Gastrocnemius medialis (tissue), 4 donors: ENCODE data around the gene DIAPH3.

ENCODE experiments used
- POLR2A ChIP-seq, 2 donors: fragments of 450-650 bp; IDR thresholded peaks; one replicate each; pipeline ENCODE4 v1.6.1; 2017; ENCODE audit warnings: antibody characterized with exemption in 2 of 2, mild to moderate bottlenecking in 2 of 2, moderate library complexity in 2 of 2
- TF ChIP-seq, protein P1 (sequence below), 5 experiments: fragments of 450-650 bp in 3 of 5; fragments of 200-600 bp in 2 of 5; sonication (generic) in 2 of 5; IDR thresholded peaks in 4 of 5; conservative IDR thresholded peaks in 1 of 5; 1 replicate in 4 of 5; 2 replicates in 1 of 5; pipeline ENCODE4 v1.5.1; 2016 to 2019; ENCODE audit warnings: antibody characterized with exemption in 5 of 5, mild to moderate bottlenecking in 3 of 5, moderate library complexity in 3 of 5

DNA sequence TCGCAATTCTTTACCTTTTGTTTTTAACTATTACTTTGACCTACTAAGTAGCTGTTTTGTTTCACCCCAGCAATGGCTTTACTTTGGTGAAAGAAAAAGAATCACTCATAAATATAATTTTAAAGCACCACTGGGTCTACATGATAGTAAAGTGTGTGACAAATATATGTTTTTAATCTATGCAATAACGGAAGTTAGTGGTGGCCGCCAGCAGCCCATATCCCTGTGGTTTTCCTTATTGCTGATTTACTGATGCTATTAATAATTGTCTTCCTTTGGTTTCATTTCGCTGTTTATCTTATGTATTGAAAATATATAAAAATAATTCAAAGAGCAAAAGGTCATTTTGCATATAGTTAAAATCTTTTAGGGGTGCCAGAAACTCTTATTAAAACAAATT is 491.3 kb downstream of the DIAPH3 start:
- TF ChIP-seq, protein P1, sequence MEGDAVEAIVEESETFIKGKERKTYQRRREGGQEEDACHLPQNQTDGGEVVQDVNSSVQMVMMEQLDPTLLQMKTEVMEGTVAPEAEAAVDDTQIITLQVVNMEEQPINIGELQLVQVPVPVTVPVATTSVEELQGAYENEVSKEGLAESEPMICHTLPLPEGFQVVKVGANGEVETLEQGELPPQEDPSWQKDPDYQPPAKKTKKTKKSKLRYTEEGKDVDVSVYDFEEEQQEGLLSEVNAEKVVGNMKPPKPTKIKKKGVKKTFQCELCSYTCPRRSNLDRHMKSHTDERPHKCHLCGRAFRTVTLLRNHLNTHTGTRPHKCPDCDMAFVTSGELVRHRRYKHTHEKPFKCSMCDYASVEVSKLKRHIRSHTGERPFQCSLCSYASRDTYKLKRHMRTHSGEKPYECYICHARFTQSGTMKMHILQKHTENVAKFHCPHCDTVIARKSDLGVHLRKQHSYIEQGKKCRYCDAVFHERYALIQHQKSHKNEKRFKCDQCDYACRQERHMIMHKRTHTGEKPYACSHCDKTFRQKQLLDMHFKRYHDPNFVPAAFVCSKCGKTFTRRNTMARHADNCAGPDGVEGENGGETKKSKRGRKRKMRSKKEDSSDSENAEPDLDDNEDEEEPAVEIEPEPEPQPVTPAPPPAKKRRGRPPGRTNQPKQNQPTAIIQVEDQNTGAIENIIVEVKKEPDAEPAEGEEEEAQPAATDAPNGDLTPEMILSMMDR (IDR thresholded peaks at IDR 0.05 in 4 of 5, conservative IDR thresholded peaks at IDR 0.05 in 1 of 5) = no peak
- TF ChIP-seq POLR2A (IDR thresholded peaks at IDR 0.05) = no peak
